PC-9 (cell line): ENCODE measurements around the gene DCN. TPM values are rescaled to one million over a fixed set of nuclear protein-coding genes. Genes with fewer than 3 reads are reported as not detected.

Experiments
- BruUV-seq: library from RNA; stranded (reverse); fragments of 400-500 nt; replicated peaks from 2 replicates; lab custom pipeline; 2021; lab: Mats Ljungman, UMichigan
- CTCF ChIA-PET: fragments of 300-600 bp; sonication (Branson Sonifier 250); formaldehyde crosslinking; loops from one replicate; lab custom pipeline; 2022; ENCODE audit warnings: antibody characterized with exemption; lab: Charles Lee
- POLR2A ChIA-PET: fragments of 300-600 bp; sonication (Branson Sonifier 250); formaldehyde crosslinking; loops from one replicate; lab custom pipeline; 2022; ENCODE audit warnings: antibody characterized with exemption; ENCODE audit not compliant: unreplicated experiment; lab: Charles Lee
- DNase-seq, 2 experiments: peaks; one replicate each; pipeline versions ENCODE4 v3.0.0 to v3.0.0-alpha.2; 2015 to 2022; ENCODE audit warnings: mixed read lengths in 1 of 2
- H2AFZ ChIP-seq: fragments of 200-600 bp; sonication (generic); 2 replicates; pipeline ENCODE4 v1.8.1; 2017; ENCODE audit warnings: antibody characterized with exemption
- H3F3A ChIP-seq: fragments of 200-600 bp; sonication (generic); 2 replicates; pipeline ENCODE4 v1.8.1; 2017; ENCODE audit warnings: antibody characterized with exemption, mild to moderate bottlenecking, low read depth; ENCODE audit not compliant: insufficient read depth
- H3K27ac ChIP-seq: fragments of 200-600 bp; sonication (generic); 2 replicates; pipeline ENCODE4 v1.6.1; 2016; ENCODE audit warnings: mixed run types
- H3K27me3 ChIP-seq: fragments of 200-600 bp; sonication (generic); 2 replicates; pipeline ENCODE4 v1.6.1; 2016; ENCODE audit warnings: low read depth, mixed run types; ENCODE audit not compliant: insufficient read depth
- H3K36me3 ChIP-seq: fragments of 200-600 bp; sonication (generic); 2 replicates; pipeline ENCODE4 v1.6.1; 2016; ENCODE audit warnings: low read depth, mixed run types
- H3K4me1 ChIP-seq: fragments of 200-600 bp; sonication (generic); replicated peaks from 2 replicates; pipeline ENCODE4 v1.6.1; 2016; ENCODE audit warnings: mixed run types; ENCODE audit not compliant: insufficient read depth
- H3K4me2 ChIP-seq: fragments of 200-600 bp; sonication (generic); 2 replicates; pipeline ENCODE4 v1.6.1; 2017; ENCODE audit warnings: mixed run types
- H3K4me3 ChIP-seq: fragments of 200-600 bp; sonication (generic); 2 replicates; pipeline ENCODE4 v1.6.1; 2016; ENCODE audit warnings: mixed run types
- H3K79me2 ChIP-seq: fragments of 200-600 bp; sonication (generic); 2 replicates; pipeline ENCODE4 v1.6.1; 2017; ENCODE audit warnings: low read depth, mixed run types
- H3K9me2 ChIP-seq: fragments of 200-600 bp; sonication (generic); 2 replicates; pipeline ENCODE4 v1.8.1; 2017; ENCODE audit warnings: mild to moderate bottlenecking; ENCODE audit not compliant: insufficient read depth
- H3K9me3 ChIP-seq: fragments of 200-600 bp; sonication (generic); 2 replicates; pipeline ENCODE4 v1.8.1; 2016; ENCODE audit warnings: low read depth; ENCODE audit not compliant: insufficient read depth
- H4K20me1 ChIP-seq: fragments of 200-600 bp; sonication (generic); 2 replicates; pipeline ENCODE4 v1.8.1; 2017; ENCODE audit not compliant: insufficient read depth
- CTCF ChIP-seq: fragments of 200-600 bp; sonication (generic); conservative IDR thresholded peaks from 2 replicates; pipeline ENCODE4 v1.6.1; 2017; ENCODE audit warnings: mixed run types, antibody characterized with exemption, mild to moderate bottlenecking, moderate library complexity
- EZH2 ChIP-seq: fragments of 200-600 bp; sonication (generic); IDR thresholded peaks from 2 replicates; pipeline ENCODE4 v1.8.0; 2017; ENCODE audit warnings: antibody characterized with exemption, low read depth
- intact Hi-C: fragments of 100-400 bp; cut with micrococcal nuclease; formaldehyde crosslinking; loops from one replicate; pipeline ENCODE4 v1.10.0; 2022; ENCODE audit not compliant: unreplicated experiment
- total RNA-seq: library from RNA; stranded (reverse); gene quantifications from 2 replicates; pipeline ENCODE4 v1.2.3, GENCODE V29; 2021

DCN gene
- total RNA-seq, 1 experiment from 2014 or later: not detected

- intact Hi-C loops: no loop called here
Measured at GRCh38 chr12:91113621-91114020, 69.0 kb downstream of the DCN start.

GRCh38 chr12:91111366-91112325 lies 71.0 kb downstream of the DCN start, which contains the start of gene LUM:
TSS of gene LUM (minus strand) at chr12:91111494. CDS start at chr12:91108979, 2,515 bp downstream.
- no TSS peak for BruUV-seq
- Histone ChIP-seq H3K27ac (no peak within 1 kb of the TSS), H3K4me2 (no peak within 1 kb of the TSS), H3K27me3 (no peaks in the 10 kb centered on the region), H3K36me3 (no peaks in the 10 kb centered on the region), H3F3A (no peaks in the 10 kb centered on the region), H4K20me1 (no peaks in the 10 kb centered on the region), H3K9me3 (no peaks in the 10 kb centered on the region), H2AFZ (no peak within 1 kb of the TSS), H3K79me2 (no peaks in the 10 kb centered on the region), H3K9me2 (no peaks in the 10 kb centered on the region), H3K4me3 (no peak within 1 kb of the TSS), H3K4me1 (no peaks in the 10 kb centered on the region)
- TF ChIP-seq CTCF: no peak
- no peak for TF ChIP-seq EZH2
- POLR2A ChIA-PET: no interaction called here
- CTCF ChIA-PET: interaction anchor here (0.9 kb wide), 1 partner anchor 133 kb away, joined by 3 read pairs; no protein-coding TSS in a partner anchor
- intact Hi-C loops: no loop called here
- no peak for DNase-seq

More at GRCh38 chr12:91113621-91114020, 69.0 kb downstream of the DCN start:
- CTCF ChIA-PET: no interaction called here
- Histone ChIP-seq H3K36me3 (no peaks in the 10 kb centered on the region), H3K79me2 (no peaks in the 10 kb centered on the region), H3K27ac (no peak overlapping the region), H3K4me1 (no peaks in the 10 kb centered on the region), H3K4me2 (no peak overlapping the region), H4K20me1 (no peaks in the 10 kb centered on the region), H3K9me2 (no peaks in the 10 kb centered on the region), H3K4me3 (no peak overlapping the region), H3K27me3 (no peaks in the 10 kb centered on the region), H3F3A (no peaks in the 10 kb centered on the region), H2AFZ (no peak overlapping the region), H3K9me3 (no peaks in the 10 kb centered on the region)
- POLR2A ChIA-PET: no interaction called here
- no peak for DNase-seq
- no TSS peak for BruUV-seq
- no peak for TF ChIP-seq CTCF
- no peak for TF ChIP-seq EZH2

- Histone ChIP-seq H3K4me3 (no peak overlapping the region), H2AFZ (no peak overlapping the region), H3K4me2 (no peak overlapping the region), H3K9me2 (no peaks in the 10 kb centered on the region), H4K20me1 (no peaks in the 10 kb centered on the region), H3K27ac (no peak overlapping the region), H3K79me2 (no peaks in the 10 kb centered on the region), H3K9me3 (no peaks in the 10 kb centered on the region), H3F3A (no peaks in the 10 kb centered on the region), H3K27me3 (no peaks in the 10 kb centered on the region), H3K36me3 (no peaks in the 10 kb centered on the region), H3K4me1 (no peaks in the 10 kb centered on the region)
- POLR2A ChIA-PET: no interaction called here
- intact Hi-C loops: no loop called here
- BruUV-seq: no TSS peak
- CTCF ChIA-PET: interaction anchor here (0.9 kb wide), 1 partner anchor 132 kb away, joined by 3 read pairs; no protein-coding TSS in a partner anchor
- TF ChIP-seq EZH2 (no peak), CTCF (no peak)
- no peak for DNase-seq
Measured at GRCh38 chr12:91110311-91110924, 72.2 kb downstream of the DCN start.
